RCC 7860 (cell line): ENCODE measurements around the gene TSPAN1.

Experiments
- DNase-seq: peaks from one replicate; pipeline ENCODE4 v3.0.0-alpha.2; 2015; ENCODE audit warnings: low spot score
- FAIRE-seq: peaks from 2 replicates; lab custom pipeline; 2012; peaks lifted over from hg19 to GRCh38; lab: Jason Lieb, UNC

Gene TSPAN1

DNA sequence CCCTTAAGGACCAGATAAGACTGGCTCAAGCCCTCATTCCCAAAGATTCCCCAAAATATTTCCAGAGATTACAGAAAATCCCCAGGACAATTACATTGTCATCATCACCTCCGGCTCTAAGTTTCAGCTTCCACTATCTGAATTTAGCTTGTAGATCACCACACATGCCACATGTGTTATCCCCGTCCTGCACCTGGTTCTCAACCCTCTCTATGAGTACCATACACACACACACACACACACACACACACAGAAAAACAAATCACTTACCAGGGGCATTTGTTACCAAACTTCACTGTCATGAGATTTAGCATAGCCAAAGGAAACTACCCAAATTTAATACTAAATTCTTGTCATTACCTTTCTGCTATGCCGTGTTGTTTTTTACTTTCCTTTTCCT is 15.4 kb upstream of the TSPAN1 start:
- FAIRE-seq: no peak
- DNase-seq: no peak

DNA sequence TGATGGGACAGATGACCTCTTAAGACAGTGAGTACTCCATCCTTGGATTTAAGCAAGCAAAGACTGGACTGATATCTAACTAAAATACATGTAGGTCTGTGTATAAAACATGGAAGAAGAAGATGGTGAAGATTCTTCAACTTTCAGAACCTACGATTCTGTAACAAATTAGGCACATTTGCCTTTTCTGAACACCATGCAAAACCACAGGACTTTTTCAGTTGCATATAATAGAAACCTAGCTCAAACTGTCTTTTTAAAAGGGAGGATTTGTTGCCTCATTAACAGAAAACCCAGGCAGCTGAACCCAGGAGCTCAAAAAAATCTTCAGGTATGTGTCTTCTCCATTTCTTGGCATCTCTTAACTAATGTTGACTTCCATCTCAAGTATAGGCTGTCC is 14.7 kb upstream of the TSPAN1 start:
- FAIRE-seq (no peak), DNase-seq (no peak)

DNA sequence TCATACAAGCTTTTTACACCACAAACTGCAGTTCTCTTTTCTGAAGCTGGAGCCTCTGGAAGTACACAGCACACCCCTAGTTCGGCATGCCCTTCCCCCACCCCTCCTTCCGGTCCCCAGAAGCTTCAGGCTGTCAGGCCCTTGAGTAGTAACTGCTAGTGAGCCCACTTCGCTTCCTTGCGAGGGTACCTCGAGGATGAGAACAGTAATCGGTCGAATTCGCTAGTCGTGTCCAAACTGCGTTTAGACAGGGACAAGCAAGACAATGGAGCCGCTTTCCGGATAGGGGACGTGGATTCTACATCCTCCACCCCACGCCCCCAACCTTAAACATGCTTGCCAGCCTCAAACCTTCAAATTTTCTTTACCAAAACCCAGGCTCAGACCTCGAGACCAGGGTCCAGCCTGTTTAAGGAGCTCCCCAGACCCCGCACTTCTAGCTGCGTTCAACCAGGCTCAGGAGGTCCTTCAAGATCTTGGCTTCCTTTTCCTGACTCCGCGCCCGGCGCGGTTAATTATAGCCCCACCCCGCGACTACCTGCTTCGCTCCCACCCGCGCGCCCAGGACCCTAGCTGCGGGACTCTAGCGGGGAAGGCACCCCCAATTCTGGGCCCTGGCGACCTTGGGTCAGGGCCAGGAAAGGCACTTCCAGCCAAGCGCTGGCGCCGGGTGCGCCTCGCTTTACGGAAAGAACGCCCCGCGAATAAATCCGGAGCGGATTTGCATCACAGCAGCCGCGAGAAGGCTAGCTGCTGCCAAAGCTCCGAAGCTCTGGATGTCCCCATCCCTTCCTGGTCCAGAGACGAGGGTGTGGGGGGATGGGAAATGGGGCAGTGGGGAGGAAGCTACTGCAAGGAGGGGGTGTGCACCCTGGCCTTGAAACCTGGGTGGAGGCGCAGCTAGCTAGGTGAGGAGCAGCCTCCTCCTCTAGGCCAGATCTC is 8.1 kb upstream of the TSPAN1 start:
- DNase-seq (no peak), FAIRE-seq (no peak)

DNA sequence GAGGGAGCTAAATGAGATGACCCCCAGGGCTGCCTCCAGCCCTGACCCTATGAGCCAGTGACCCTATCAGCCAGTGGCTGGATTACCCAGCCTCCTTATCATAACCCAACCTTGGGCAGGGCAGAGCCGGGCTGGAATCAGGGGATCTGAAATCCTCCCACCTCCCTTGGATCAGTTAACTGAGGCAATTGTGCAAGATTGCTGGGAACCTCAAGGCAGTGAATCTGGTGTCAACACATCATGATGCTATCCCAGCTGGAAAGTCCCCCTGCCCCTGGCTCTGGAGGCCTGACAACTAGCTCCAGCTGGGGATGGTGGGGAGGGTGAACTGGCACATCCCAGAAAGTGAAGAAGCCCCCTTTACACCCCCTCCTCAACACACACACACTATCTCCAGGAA is 6.4 kb upstream of the TSPAN1 start:
- FAIRE-seq (no peak), DNase-seq (no peak)

DNA sequence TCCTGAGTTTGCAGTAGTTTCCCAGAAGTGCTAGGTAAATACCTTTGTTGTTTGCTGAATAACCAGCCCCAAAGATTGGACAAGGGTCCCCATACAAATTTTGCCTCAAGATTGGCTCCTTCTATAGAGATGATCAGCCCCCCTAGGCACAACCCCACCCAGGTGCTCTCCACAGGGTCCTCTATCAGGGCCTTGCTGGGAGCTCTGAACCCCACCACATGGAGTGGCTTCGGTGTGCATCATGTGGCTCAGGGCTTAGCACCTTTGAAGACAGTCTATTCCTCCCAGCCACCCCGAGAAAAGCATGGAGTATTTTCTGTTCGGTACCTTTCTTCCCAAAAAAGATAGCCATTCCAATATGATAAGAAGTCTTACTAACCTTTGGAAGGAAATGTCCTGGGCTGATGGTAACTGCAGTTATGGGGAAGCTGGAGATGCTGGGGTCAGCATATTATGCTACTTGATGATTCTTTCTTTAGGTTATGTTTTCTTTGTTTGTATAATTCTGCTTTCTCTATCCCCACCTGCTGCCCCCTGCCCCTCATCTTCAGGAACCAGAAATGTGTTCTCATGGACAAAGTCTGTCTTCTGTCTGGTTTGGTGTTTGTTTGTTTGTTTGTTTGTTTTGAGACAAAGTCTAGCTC is 5.0 kb upstream of the TSPAN1 start:
- no peak for FAIRE-seq

DNA sequence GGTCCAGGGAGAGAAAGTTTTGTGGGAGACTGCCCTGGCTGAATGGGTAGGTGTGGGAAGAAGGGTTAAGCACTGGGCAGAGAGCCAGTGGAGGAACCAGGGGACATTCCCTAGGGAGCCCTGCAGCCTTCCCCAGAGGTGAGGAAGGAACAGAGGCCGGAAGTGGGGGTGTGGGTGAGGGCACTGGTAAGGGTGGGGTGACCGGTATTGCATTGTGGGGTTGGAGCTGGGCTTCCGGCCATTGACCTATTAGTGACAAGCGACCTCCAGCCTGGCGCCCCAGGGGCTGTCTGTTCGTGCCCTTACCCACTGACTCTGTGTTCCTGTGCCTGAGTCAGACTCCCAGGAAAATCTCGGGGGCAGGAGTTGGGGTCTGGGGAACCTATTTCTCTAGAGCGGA is 3.5 kb upstream of the TSPAN1 start:
- FAIRE-seq: no peak
- no peak for DNase-seq

More for the DNA sequence above, 5.0 kb upstream of the TSPAN1 start:
- no peak for DNase-seq

DNA sequence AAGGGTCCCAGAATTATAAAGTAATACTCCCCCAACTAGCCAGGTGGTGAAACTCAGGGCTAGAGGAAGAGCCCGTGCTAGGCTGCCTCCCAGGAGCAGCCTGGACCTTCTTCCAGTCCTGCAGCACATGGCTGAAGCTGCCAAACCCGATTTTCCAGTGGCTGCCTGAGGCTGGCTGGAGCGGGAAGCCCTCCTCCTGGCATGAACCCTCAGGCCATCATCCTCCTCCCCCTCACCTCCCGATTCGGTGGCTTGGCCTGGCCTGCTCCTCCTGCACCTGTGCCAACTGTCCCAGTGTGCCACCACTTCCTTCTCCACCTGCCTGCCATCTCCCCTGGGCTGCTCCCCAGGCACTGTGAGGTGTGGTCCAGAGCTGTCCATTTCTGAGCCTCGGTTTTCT is 3.0 kb upstream of the TSPAN1 start:
- no peak for FAIRE-seq
- no peak for DNase-seq

DNA sequence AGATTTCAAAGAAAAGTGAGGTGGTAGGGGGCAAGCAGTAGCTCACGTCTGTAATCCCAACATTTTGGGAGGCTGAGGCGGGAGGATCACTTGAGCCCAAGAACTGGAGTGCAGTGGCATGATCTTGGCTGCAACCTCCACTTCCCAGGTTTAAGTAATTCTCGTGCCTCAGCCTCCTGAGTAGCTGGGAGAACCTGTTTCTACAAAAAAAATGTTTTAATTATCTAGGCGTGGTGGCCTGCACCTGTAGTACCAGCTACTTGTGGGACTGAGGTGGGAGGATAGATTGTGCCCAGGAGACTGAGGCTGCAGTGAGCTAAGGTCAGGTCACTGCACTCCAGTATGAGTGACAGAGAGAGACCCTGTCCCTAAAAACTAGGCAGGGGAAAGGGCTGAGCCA is 2.6 kb upstream of the TSPAN1 start:
- DNase-seq (no peak), FAIRE-seq (no peak)

DNA sequence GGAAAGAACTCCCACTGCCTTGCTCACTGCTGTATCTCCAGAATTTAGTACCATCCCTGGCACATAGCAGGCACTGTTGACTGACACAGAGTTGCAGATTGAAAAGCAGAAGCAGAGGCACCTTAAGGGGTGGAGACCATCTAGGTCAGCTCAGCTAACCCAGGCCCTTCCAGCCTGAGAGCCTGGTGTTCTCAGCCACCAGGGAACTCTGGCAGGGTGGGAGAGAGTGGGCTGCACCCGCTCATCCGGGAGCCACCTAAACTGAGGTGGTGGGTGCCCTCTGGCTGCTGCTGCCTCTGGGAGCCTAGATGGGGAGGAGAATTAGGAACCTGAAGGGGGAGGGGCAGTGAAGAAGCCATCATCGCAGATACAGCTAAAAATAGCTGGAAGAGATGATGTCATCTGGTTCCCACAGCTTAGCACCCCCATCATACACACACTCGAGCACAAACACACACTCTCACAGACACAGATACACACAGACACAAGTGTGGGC is 1.5 kb upstream of the TSPAN1 start:
- DNase-seq: no peak
- FAIRE-seq: no peak

DNA sequence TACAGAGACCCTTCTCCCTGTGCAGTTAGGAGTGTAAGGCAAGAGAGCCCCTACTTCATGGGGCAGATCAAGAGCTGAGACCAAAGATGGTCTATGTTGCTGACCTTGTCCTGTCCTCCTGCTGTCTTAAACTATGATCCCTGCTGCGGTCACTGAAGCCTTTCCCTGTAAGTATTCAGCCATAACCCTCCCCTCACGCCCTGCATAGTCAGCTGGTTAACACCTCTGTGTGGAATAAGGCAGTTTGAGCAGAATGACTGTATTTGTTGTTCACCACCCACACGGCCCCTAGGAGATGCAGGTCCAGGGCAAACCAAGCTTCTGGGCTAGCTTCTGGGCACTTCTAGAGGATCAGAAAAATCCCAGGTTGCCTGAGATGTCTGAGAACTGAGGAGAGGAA is 356 bp downstream of the TSPAN1 start:
- no peak for DNase-seq
- no peak for FAIRE-seq

DNA sequence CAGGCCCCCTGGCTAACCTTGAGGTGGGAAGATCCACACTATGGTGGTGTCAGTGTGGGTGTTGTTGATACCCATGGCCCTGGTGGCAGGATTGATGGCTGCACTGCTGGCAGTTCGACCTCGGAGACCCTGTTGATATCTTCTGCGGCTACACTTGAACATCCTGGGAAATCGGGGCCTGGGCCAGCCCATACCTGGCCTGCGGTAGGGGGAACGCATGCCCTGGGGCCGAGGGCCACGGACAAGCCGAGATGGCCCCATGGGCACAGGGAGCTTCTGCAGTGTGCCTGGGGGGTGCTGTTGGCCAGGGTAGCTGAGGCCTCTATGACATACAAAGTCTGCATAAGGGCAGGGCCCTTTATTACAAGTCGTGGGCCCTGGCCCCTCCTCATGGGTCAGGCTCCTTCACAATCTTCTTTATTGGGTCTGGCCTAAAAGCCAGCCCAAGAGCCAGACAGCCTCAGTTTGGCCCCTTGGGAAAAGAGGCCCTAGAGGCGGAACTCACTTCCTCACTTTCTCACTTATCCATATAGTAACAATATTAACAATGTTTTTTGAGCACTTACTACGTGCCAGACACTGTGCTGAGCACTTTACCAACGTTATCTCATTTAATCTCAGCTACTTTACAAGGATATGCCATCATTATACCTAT is 1.5 kb downstream of the TSPAN1 start, which contains the start of gene P3R3URF:
Gene P3R3URF, minus strand, starts transcription at position 278 of the 655 bp plus-strand sequence. Its CDS starts 17 bp downstream, at position 261.
- DNase-seq: no peak
- FAIRE-seq: no peak

DNA sequence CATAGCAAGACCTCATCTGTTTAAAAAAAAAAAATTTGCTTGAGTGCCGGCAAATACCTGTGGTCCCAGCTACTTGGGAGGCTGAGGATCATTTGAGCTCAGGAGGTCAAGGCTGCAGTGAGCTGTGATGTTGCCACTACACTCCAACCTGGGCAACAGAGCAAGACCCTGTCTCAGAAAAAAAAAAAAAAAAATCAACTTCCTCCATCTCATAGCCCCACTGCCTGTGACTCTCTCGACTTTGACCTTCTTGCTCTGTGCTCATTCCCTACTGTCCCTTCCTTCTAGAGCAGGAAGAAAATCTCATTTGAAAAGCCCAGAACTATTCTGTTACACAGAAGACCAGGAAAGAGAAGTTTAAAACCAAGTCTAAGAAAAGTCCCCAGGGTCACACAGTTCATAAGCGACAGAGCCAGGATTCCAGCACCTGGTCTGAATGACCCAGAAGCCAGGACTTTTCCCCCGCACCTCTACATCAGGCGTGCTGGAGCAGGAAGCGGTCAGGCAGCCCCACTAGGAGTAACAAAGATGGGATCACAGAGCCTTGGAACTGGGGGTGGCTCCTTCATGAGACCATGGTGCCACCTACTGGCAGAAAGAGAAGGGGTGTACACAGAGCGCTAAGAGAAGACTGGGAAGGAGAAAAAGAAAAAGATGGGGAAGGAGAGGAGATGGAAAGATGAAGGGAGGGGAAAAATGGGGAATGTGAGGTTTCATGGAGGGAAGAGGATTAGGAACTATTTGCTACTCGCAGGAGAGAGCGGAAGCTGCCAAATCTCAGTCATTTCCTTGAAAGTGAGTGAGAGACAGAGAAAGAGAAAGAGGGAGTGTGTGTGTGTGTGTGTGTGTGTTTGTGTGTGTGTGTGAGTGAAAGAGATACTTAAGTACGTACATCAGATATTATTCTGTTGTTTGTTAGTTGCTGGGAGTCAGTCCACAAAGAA is 4.5 kb downstream of the TSPAN1 start:
- FAIRE-seq: no peak
- DNase-seq: peak; percentile 81

DNA sequence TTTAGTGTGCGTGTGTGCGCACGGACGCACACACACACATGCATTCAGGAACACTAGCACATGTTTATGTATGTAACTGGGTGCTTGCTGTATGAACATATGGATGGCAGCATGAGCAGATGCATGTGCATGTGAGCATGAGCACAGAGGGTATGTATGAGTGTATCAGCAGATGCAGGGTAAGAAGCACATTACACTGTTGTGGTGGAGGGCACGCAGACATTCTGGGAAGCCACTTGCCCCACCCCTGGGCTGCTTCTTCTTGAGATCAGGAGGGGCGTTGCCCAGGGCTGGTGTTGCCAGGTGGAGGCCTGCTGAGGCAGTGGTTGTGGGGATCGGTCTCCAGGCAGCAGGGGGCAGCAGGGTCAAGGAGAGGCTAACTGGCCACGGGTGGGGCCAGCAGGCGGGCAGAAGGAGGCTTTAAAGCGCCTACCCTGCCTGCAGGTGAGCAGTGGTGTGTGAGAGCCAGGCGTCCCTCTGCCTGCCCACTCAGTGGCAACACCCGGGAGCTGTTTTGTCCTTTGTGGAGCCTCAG is 5.3 kb downstream of the TSPAN1 start:
- FAIRE-seq (no peak), DNase-seq (peak; percentile 31)

DNA sequence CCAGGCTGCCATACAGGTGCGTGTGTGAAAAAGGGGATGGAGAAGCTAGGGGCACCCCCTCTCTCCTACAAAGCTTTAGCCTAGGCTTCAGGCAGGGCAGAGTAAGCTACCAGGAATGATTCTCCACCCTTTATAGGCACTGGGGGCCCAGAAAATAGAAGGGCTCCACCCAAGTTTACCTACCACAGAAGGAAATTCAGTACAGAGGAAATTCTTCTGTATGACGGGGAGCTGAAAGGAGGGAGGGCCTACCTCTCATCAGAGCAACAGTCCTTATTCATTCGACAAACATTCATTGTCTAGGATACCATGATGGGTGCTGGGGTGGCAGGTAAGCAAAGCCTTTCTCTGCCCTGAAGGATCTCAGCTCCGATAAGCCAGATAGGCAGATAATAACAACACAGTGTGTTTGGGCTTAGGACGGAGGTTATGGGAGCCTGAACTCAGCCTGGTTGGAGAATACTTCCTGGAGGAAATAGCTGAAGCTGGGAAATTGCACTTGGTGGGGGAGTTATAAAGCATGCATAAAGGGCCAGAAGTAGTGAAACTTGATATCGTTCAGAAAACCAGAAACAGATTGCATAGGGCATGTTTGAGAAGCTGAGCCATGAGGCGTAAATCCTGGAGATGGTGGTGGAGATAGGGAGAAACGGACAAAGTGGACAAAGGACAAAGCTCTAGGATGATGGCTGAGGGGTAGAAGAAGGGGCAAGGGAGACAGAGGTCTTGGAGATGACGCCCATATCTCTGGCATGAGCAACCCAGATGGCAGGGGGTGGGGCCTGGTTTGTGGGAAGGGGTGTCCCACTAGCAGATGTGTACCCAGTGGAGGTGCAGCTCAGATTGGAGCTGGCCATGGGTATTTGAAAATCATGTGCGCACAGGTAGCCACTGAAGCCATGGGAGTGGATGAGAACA is 6.7 kb downstream of the TSPAN1 start:
- peak; percentile 69 for DNase-seq
- FAIRE-seq: no peak

DNA sequence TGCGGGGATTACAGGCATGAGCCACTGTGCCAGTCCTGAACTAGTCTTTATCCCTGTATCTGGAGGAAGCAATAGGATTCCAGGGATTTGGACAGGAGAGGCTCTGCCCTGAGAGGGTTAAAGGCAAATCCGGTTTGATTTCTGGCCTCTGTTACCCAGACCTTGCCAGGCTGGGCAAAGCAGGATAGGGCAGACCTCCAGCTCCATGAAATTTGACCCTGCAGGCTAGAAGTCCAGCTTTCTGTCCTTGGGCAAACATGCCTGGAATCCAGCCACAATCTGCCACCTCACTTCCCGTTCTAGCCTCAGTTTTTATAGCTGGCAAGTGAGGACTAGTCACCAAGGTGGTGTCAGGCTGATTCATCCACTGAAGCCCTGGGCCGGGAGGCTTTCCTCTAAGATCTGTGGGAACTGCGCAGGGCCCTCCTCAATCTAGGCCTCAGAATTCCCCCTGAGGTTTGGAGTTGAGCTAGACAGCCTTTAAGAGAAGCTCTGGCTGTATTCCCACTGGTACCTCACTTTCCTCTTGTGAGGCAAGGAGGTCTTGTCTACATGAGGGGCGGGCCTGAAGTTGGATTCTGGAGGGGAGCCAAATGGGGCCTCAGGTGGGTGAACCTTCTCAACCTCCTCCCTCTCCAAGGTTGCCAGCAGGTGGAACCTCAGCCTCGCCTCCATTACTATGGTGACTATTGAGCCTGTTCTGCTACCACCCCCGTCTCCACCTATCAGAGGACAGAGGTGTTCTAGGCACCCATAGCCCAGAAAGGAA is 8.4 kb downstream of the TSPAN1 start:
- FAIRE-seq (peak; percentile 96), DNase-seq (peak; percentile 99)

DNA sequence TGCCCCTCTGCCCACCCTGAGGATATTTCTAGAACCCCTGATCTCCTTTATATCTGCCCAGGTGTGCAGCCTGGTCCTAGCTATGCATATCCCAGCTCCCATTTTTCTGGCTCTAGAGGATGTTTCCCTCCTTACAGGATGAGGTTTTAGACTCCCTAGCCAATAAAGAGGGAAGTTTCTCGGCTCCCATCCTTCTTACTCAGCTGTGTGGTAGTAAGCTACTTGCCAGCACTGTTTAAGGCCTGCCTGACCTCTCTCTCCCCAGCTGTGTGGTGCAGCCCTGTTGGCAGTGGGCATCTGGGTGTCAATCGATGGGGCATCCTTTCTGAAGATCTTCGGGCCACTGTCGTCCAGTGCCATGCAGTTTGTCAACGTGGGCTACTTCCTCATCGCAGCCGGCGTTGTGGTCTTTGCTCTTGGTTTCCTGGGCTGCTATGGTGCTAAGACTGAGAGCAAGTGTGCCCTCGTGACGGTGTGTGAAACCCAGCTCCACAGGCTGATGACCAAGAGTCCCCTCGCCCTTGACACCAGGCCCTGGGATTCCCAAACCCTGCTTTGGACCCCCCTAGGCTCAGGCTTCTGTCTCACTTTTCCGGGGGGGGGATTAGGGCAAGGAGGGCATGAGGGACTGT is 9.2 kb downstream of the TSPAN1 start:
- peak; percentile 10 for DNase-seq
- no peak for FAIRE-seq

DNA sequence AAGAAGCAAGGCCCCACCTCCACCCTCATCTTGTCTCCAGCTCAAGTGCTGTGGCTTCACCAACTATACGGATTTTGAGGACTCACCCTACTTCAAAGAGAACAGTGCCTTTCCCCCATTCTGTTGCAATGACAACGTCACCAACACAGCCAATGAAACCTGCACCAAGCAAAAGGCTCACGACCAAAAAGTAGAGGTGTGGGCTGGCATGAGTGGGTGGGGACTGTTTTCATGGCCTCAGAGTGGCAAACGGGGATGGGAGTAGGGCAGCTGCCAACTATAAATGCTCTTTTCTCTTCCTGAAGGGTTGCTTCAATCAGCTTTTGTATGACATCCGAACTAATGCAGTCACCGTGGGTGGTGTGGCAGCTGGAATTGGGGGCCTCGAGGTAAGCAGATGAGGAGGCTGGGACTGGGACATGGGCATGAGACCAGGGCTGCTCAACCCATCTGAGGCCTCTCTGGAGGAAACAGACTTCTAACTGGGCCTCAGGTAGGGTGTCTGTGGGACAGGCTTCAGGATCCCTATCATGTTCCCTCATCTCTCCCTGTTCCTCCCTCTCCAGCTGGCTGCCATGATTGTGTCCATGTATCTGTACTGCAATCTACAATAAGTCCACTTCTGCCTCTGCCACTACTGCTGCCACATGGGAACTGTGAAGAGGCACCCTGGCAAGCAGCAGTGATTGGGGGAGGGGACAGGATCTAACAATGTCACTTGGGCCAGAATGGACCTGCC is 10.2 kb downstream of the TSPAN1 start:
- DNase-seq (no peak), FAIRE-seq (no peak)
